ENCODE measurements around the gene DDX52. TPM values are rescaled to one million over a fixed set of nuclear protein-coding genes. Genes with fewer than 3 reads are reported as not detected.

Gene DDX52
- total and polyA plus RNA-seq, 2 of the 13 experiments (the other 11 are each of a cell fraction or from before 2014, with no cell fraction given) = 8.9 to 36.1 TPM

DNA sequence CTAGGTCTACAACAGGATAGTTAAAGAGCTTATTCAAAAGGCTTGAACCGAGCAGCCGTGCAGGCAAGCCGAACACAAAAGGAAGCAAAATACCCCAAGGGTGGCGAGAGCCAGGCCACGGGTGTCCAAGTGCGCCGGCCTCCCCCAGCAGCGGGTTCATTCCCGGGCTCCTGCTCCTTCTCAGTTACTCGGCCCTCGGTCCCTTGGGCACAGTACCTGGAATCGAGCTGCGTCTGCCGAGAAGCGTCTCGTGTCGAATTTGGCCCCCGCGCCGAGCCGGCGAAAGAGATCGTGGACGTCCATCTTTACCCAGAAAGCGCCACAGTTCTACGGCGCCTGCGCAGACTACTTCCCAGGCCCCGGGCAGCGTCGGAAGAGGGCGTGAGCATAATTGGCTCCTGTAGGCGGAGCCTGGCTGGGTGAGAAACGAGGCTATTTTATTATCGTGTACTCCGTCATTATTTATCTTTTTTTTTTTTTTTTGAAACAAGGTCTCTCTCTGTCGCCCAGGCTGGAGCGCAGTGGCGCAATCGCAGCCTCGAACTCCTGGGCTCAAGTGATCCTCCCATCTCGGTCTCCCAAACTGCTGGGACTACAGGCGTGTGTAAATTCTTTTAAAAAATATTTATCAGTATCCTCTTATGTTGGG lies at the start of gene DDX52 (continued):
- TF ChIP-seq, protein P1, sequence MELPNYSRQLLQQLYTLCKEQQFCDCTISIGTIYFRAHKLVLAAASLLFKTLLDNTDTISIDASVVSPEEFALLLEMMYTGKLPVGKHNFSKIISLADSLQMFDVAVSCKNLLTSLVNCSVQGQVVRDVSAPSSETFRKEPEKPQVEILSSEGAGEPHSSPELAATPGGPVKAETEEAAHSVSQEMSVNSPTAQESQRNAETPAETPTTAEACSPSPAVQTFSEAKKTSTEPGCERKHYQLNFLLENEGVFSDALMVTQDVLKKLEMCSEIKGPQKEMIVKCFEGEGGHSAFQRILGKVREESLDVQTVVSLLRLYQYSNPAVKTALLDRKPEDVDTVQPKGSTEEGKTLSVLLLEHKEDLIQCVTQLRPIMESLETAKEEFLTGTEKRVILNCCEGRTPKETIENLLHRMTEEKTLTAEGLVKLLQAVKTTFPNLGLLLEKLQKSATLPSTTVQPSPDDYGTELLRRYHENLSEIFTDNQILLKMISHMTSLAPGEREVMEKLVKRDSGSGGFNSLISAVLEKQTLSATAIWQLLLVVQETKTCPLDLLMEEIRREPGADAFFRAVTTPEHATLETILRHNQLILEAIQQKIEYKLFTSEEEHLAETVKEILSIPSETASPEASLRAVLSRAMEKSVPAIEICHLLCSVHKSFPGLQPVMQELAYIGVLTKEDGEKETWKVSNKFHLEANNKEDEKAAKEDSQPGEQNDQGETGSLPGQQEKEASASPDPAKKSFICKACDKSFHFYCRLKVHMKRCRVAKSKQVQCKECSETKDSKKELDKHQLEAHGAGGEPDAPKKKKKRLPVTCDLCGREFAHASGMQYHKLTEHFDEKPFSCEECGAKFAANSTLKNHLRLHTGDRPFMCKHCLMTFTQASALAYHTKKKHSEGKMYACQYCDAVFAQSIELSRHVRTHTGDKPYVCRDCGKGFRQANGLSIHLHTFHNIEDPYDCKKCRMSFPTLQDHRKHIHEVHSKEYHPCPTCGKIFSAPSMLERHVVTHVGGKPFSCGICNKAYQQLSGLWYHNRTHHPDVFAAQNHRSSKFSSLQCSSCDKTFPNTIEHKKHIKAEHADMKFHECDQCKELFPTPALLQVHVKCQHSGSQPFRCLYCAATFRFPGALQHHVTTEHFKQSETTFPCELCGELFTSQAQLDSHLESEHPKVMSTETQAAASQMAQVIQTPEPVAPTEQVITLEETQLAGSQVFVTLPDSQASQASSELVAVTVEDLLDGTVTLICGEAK (IDR thresholded peaks at IDR 0.05) = no peak
- TF ChIP-seq, protein P1 (CRISPR knock-in tag; IDR thresholded peaks at IDR 0.05) = peak; percentile 43; the same call in 1 of the 2 replicates
- TF ChIP-seq POLR2G (IDR thresholded peaks at IDR 0.05; ENCODE audit: low read depth, low read length) (peak; percentile 87), ZNF20 (CRISPR knock-in tag; IDR thresholded peaks at IDR 0.05) (peak; percentile 64; the same call in 1 of the 2 replicates), SP1 (IDR thresholded peaks at IDR 0.05) (no peak), SP1 (CRISPR knock-in tag; IDR thresholded peaks at IDR 0.05) (0 out of 2 replicates have a peak, but pooled peaks have one; percentile 15), ZNF367 (CRISPR knock-in tag; IDR thresholded peaks at IDR 0.05; ENCODE audit: borderline replicate concordance) (no peak), ZNF317 (CRISPR knock-in tag; IDR thresholded peaks at IDR 0.05) (0 out of 2 replicates have a peak, but pooled peaks have one; percentile 47), ZNF501 (CRISPR knock-in tag; IDR thresholded peaks at IDR 0.05) (peak; percentile 82), GZF1 (CRISPR knock-in tag; IDR thresholded peaks at IDR 0.05) (no peak), ZNF382 (CRISPR knock-in tag; IDR thresholded peaks at IDR 0.05; ENCODE audit: borderline replicate concordance) (no peak), HNRNPLL (IDR thresholded peaks at IDR 0.05; ENCODE audit: low read depth, low read length, poor library complexity, severe bottlenecking) (peak; percentile 91), ERF (CRISPR knock-in tag; IDR thresholded peaks at IDR 0.05) (peak; percentile 60), ZNF207 (IDR thresholded peaks at IDR 0.05; ENCODE audit: borderline replicate concordance) (no peak), ZNF350 (CRISPR knock-in tag; IDR thresholded peaks at IDR 0.05; ENCODE audit: borderline replicate concordance, low read depth) (peak; percentile 41; the same call in 1 of the 2 replicates), KMT2B (CRISPR knock-in tag; IDR thresholded peaks at IDR 0.05) (peak; percentile 86)
- TF ChIP-seq, protein P2, sequence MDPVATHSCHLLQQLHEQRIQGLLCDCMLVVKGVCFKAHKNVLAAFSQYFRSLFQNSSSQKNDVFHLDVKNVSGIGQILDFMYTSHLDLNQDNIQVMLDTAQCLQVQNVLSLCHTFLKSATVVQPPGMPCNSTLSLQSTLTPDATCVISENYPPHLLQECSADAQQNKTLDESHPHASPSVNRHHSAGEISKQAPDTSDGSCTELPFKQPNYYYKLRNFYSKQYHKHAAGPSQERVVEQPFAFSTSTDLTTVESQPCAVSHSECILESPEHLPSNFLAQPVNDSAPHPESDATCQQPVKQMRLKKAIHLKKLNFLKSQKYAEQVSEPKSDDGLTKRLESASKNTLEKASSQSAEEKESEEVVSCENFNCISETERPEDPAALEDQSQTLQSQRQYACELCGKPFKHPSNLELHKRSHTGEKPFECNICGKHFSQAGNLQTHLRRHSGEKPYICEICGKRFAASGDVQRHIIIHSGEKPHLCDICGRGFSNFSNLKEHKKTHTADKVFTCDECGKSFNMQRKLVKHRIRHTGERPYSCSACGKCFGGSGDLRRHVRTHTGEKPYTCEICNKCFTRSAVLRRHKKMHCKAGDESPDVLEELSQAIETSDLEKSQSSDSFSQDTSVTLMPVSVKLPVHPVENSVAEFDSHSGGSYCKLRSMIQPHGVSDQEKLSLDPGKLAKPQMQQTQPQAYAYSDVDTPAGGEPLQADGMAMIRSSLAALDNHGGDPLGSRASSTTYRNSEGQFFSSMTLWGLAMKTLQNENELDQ (CRISPR knock-in tag; IDR thresholded peaks at IDR 0.05; ENCODE audit: borderline replicate concordance) = no peak
- TF ChIP-seq, protein P3, sequence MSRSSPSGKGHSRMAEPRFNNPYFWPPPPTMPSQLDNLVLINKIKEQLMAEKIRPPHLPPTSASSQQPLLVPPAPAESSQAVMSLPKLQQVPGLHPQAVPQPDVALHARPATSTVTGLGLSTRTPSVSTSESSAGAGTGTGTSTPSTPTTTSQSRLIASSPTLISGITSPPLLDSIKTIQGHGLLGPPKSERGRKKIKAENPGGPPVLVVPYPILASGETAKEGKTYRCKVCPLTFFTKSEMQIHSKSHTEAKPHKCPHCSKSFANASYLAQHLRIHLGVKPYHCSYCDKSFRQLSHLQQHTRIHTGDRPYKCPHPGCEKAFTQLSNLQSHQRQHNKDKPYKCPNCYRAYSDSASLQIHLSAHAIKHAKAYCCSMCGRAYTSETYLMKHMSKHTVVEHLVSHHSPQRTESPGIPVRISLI (CRISPR knock-in tag; IDR thresholded peaks at IDR 0.05; ENCODE audit: borderline replicate concordance) = peak; percentile 90

All from HepG2 (cell line).